NCI-H128 (cell line): ENCODE data around the gene PGM2.

Experiments used
- DNase-seq: peaks from one replicate; lab custom pipeline; 2025; ENCODE audit not compliant: unreplicated experiment; lab: John Stamatoyannopoulos, UW

The PGM2 gene

GRCh38 chr4:37896206-37896860 is 69.8 kb downstream of the PGM2 start:
- DNase-seq = no peak

DNA sequence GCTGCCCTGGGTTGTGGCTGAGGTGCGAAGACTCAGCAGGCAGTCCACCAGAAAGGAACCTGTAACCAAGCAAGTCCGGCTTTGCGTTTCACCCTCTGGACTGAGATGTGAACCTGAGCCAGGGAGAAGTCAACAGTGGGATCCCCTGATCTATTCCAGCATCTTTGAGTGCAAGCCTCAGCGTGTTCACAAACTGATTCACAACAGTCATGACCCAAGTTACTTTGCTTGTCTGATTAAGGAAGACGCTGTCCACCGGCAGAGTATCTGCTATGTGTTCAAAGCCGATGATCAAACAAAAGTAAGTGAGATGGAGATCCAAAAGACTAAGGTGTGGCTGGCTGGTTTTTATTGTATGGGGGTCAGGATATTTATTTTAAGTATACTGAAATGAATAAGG is 75.7 kb downstream of the PGM2 start:
- DNase-seq = no peak

DNA sequence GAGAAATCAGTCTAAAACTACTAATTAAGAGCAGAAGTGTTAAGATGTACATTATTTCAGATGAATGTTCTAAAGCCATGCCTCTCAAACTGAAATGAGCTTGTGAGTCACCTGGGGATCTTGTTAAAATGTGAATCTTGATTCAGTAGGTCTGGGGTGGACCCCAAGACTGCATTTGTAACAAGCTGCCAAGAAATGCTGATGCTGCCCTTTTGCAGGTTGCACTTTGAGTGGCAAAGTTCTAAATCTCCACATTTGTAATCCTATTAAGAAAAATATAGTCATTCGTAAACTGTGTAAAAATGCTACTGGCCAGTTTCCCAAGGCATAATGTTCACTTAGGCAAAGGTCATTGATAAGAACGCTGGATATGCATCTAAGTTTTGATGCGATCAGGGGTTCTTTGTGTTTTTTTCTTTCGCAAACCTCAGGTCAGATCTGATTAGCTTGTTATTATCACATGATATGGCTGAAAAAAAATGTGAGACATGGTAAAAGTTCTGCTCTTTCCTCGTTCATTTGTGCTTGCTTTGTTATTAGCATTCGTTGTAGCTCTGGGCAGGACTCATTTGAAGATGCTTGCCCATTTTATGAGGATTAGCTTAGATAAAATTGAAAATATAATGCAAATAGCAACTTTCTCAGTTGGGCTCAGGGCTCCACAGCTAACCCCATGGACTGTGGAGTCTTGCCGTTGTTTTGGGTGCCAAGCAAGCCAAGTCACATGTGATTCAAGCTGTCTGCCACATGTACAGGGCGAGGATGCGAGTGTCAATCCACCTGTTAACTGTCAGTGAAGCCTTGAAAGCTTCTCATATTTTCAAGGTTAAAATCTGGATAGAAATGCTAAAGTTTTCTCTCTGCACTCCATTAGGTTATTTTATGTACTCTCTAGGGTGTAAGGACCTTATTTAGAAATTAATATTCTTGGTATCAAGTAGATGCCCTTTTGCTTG is 76.5 kb downstream of the PGM2 start:
- DNase-seq = no peak

- no peak for DNase-seq
Observed at GRCh38 chr4:37903901-37904300, 77.4 kb downstream of the PGM2 start.

DNA sequence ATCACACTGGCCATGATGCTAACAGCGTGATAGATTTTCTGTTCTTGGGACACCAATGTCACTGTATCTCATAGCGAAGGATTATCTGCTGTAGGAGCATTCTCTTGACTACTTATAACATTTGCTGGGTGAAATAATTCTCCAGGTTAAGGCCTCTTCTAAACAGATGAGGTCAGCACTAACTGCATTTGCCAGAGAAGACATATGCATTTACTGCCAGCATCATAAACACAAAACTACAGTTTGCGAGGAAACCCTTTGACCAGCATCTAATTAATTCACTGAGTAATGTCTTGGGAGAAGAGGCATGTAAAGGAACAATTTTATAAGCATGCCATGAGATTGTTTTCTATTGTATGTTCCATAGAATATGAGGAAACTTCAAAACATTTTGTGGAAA is 78.3 kb downstream of the PGM2 start:
- no peak for DNase-seq

DNA sequence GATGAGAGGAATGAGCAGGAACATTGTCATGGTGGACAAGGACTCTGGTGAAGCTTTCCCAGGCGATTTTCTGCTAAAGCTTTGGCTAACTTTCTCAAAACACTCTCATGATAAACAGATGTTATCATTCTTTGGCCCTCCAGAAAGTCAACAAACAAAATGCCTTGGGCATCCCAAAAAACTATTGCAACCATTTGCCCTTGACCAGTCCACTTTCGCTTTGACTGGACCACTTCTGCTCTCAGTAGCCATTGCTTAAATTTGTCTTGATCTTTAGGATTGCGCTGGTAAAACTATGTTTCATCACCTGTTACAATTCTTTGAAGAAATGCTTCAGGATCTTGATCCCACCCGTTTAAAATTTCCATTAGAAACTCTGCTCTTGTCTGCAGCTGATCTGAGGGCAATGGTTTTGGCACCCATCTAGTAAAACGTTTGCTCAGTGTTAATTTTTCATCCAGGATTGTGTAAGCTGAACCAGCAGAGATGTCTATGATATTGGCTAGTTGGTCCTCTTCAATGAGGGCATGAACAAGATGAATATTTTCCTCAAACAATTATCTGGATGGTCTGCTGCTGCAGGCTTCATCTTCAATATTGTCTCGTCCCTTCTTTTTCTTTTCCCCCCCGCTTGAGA is 79.2 kb downstream of the PGM2 start:
- no peak for DNase-seq

- DNase-seq = no peak
Observed at GRCh38 chr4:37908488-37909331, 82.2 kb downstream of the PGM2 start.

DNA sequence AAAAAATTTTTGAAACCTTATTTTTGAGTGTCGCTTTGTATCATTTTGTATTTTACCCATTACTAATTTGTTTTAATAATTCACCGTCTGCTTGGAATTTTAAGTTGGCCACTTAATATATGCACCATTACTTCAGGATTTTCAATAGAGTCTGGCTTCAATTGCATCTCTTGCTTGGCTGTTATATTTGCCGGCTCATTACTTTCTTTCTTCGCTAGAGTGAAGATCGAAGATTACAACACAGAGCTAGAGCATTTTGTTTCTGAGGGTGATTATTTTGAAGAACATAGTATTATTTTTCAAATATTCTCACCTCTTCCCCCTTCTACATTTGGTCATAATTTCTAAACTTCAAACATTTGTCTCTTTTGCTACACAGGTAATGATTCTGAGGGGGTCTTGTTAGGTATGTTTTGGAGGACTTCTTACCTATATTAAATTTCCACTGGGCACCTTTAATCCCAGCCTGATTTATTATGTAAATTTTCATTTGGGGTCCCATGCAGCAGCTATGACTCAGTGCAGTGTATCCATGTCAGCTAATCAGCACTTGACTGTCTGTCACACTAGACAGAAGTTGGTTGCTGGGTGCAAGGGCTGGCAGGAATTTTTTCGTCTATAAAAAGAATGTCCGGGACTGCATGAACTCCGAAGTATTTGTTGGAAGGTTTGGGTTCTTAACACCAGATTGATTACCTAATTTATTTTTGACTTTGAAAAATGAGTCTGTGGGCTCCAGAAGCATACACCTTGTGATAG is 83.0 kb downstream of the PGM2 start:
- DNase-seq = no peak

- DNase-seq = no peak
Observed at GRCh38 chr4:37910091-37910486, 83.6 kb downstream of the PGM2 start.
